Ishikawa (cell line): ENCODE data around the gene UCP1.

ENCODE experiments used
- FOXM1 ChIP-seq: IDR thresholded peaks from 2 replicates; pipeline ENCODE4 v1.6.1; 2012; ENCODE audit warnings: low read depth, borderline replicate concordance
- ZBTB7A ChIP-seq: IDR thresholded peaks from 2 replicates; pipeline ENCODE4 v1.6.1; 2012; ENCODE audit warnings: low read depth
- TF ChIP-seq, protein P1 (sequence below): IDR thresholded peaks from 2 replicates; pipeline ENCODE4 v1.6.1; 2012; ENCODE audit warnings: low read depth, mild to moderate bottlenecking

- TF ChIP-seq, protein P1, sequence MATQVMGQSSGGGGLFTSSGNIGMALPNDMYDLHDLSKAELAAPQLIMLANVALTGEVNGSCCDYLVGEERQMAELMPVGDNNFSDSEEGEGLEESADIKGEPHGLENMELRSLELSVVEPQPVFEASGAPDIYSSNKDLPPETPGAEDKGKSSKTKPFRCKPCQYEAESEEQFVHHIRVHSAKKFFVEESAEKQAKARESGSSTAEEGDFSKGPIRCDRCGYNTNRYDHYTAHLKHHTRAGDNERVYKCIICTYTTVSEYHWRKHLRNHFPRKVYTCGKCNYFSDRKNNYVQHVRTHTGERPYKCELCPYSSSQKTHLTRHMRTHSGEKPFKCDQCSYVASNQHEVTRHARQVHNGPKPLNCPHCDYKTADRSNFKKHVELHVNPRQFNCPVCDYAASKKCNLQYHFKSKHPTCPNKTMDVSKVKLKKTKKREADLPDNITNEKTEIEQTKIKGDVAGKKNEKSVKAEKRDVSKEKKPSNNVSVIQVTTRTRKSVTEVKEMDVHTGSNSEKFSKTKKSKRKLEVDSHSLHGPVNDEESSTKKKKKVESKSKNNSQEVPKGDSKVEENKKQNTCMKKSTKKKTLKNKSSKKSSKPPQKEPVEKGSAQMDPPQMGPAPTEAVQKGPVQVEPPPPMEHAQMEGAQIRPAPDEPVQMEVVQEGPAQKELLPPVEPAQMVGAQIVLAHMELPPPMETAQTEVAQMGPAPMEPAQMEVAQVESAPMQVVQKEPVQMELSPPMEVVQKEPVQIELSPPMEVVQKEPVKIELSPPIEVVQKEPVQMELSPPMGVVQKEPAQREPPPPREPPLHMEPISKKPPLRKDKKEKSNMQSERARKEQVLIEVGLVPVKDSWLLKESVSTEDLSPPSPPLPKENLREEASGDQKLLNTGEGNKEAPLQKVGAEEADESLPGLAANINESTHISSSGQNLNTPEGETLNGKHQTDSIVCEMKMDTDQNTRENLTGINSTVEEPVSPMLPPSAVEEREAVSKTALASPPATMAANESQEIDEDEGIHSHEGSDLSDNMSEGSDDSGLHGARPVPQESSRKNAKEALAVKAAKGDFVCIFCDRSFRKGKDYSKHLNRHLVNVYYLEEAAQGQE: no peak
- TF ChIP-seq FOXM1 (no peak), ZBTB7A (no peak)
Measured at GRCh38 chr4:140557831-140558435, 10.8 kb downstream of the UCP1 start.
